Endothelial cell of umbilical vein (primary cell): ENCODE data around the gene POLE4.

ENCODE experiments used
- EZH2 ChIP-seq: IDR thresholded peaks from 2 replicates; pipeline ENCODE4 v1.6.1; 2012; ENCODE audit warnings: borderline replicate concordance, low read depth, mild to moderate bottlenecking, moderate library complexity, low read length, inconsistent platforms; ENCODE audit not compliant: severe bottlenecking
- FOS ChIP-seq: IDR thresholded peaks from 2 replicates; pipeline ENCODE4 v1.6.1; 2011; ENCODE audit warnings: mild to moderate bottlenecking, low read length, moderate library complexity, borderline replicate concordance; ENCODE audit not compliant: insufficient read depth
- GATA2 ChIP-seq: IDR thresholded peaks from 2 replicates; pipeline ENCODE4 v1.7.0; 2011; ENCODE audit warnings: low read depth, mild to moderate bottlenecking, moderate library complexity, mixed read lengths, low read length; ENCODE audit not compliant: insufficient read length, insufficient read depth
- JUN ChIP-seq: IDR thresholded peaks from 2 replicates; pipeline ENCODE4 v1.6.1; 2011; ENCODE audit warnings: borderline replicate concordance, low read depth; ENCODE audit not compliant: insufficient read length, insufficient read depth
- MYC ChIP-seq: IDR thresholded peaks from one replicate; pipeline ENCODE4 v1.6.1; 2011; ENCODE audit warnings: mild to moderate bottlenecking, low read depth, low read length
- POLR2A ChIP-seq: IDR thresholded peaks from 2 replicates; pipeline ENCODE4 v1.6.1; 2012; ENCODE audit warnings: low read depth, mild to moderate bottlenecking, control low read depth, low read length
- POLR2AphosphoS5 ChIP-seq: IDR thresholded peaks from 2 replicates; pipeline ENCODE4 v1.6.1; 2012; ENCODE audit warnings: low read depth, mild to moderate bottlenecking, control low read depth, low read length, moderate library complexity; ENCODE audit not compliant: insufficient read depth
- TF ChIP-seq, protein P1 (sequence below), 2 donors: IDR thresholded peaks; 1 replicate in 1 of 2; 2 replicates in 1 of 2; pipeline ENCODE4 v1.5.1; 2011; ENCODE audit warnings: low read length in 2 of 2, mild to moderate bottlenecking in 2 of 2, moderate library complexity in 2 of 2, control low read depth in 1 of 2, inconsistent platforms in 1 of 2, low read depth in 1 of 2; ENCODE audit not compliant: insufficient read depth in 1 of 2; ENCODE audit errors: extremely low read depth in 1 of 2
- TF ChIP-seq, protein P2 (sequence below): IDR thresholded peaks from 2 replicates; pipeline ENCODE4 v1.6.1; 2011; ENCODE audit not compliant: insufficient read depth, insufficient read length

- TF ChIP-seq POLR2A, result no peak
- TF ChIP-seq POLR2AphosphoS5, result no peak
- TF ChIP-seq, protein P1, sequence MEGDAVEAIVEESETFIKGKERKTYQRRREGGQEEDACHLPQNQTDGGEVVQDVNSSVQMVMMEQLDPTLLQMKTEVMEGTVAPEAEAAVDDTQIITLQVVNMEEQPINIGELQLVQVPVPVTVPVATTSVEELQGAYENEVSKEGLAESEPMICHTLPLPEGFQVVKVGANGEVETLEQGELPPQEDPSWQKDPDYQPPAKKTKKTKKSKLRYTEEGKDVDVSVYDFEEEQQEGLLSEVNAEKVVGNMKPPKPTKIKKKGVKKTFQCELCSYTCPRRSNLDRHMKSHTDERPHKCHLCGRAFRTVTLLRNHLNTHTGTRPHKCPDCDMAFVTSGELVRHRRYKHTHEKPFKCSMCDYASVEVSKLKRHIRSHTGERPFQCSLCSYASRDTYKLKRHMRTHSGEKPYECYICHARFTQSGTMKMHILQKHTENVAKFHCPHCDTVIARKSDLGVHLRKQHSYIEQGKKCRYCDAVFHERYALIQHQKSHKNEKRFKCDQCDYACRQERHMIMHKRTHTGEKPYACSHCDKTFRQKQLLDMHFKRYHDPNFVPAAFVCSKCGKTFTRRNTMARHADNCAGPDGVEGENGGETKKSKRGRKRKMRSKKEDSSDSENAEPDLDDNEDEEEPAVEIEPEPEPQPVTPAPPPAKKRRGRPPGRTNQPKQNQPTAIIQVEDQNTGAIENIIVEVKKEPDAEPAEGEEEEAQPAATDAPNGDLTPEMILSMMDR (IDR thresholded peaks at IDR 0.05; ENCODE audit: extremely low read depth in 1 of 2, insufficient read depth in 1 of 2, low read depth in 1 of 2, low read length in 2 of 2), result no peak
- TF ChIP-seq EZH2, result no peak
- TF ChIP-seq, protein P2, sequence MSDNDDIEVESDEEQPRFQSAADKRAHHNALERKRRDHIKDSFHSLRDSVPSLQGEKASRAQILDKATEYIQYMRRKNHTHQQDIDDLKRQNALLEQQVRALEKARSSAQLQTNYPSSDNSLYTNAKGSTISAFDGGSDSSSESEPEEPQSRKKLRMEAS, result no peak
- no peak for TF ChIP-seq JUN
- TF ChIP-seq FOS, result no peak
- TF ChIP-seq MYC, result no peak
- TF ChIP-seq GATA2, result no peak
Observed at GRCh38 chr2:74982577-74982976, 24.1 kb downstream of the POLE4 start.
